Peyer's patch (tissue), 4 donors: Measurements from ENCODE around the gene ALKBH2. TPM values are rescaled to one million over a fixed set of nuclear protein-coding genes. Genes with fewer than 3 reads are reported as not detected.
A peak's percentile ranks its signal among the peaks of the same experiment; 100 is the strongest.

Experiments used
- DNase-seq, 3 donors: peaks; one replicate each; pipeline ENCODE4 v3.0.0-alpha.2; 2017 to 2019
- H3K27ac ChIP-seq, 4 donors: fragments of 200-600 bp; sonication (generic); one replicate each; pipeline ENCODE4 v1.5.1; 2016 to 2019
- H3K27me3 ChIP-seq, 2 donors: fragments of 200-600 bp; sonication (generic); one replicate each; pipeline ENCODE4 v1.5.1; 2019
- H3K36me3 ChIP-seq, 3 donors: fragments of 200-600 bp; sonication (generic); one replicate each; pipeline ENCODE4 v1.5.1; 2016 to 2019
- H3K4me1 ChIP-seq, 4 donors: fragments of 200-600 bp; sonication (generic); one replicate each; pipeline ENCODE4 v1.5.1; 2016 to 2019
- H3K4me3 ChIP-seq, 4 donors: fragments of 200-600 bp; sonication (generic); 1 replicate in 3 of 4; 2 replicates in 1 of 4; pipeline ENCODE4 v1.5.1; 2016 to 2019; ENCODE audit warnings: mild to moderate bottlenecking in 1 of 4
- H3K9me3 ChIP-seq, 4 donors: fragments of 200-600 bp; sonication (generic); one replicate each; pipeline ENCODE4 v1.5.1; 2016 to 2019; ENCODE audit warnings: mild to moderate bottlenecking in 1 of 4
- CTCF ChIP-seq, 6 experiments: fragments of 450-650 bp in 4 of 6; fragments of 200-600 bp in 2 of 6; sonication (generic) in 1 of 6; IDR thresholded peaks; one replicate each; pipeline ENCODE4 v1.5.1; 2017 to 2019; ENCODE audit warnings: antibody characterized with exemption in 6 of 6, mild to moderate bottlenecking in 3 of 6, moderate library complexity in 1 of 6
- POLR2A ChIP-seq, 2 donors: fragments of 450-650 bp; IDR thresholded peaks; one replicate each; pipeline ENCODE4 v1.5.1; 2017; ENCODE audit warnings: antibody characterized with exemption in 2 of 2, mild to moderate bottlenecking in 2 of 2, moderate library complexity in 2 of 2
- total RNA-seq, 4 donors: library from RNA; depleted of rRNA; stranded (reverse); fragments of >200 nt; gene quantifications; one replicate each; pipeline ENCODE4 v1.1.0, GENCODE V29; 2016

Gene ALKBH2
- total RNA-seq, 4 donors from 2014 or later, result 5.2 to 26.4 (median 7.3) TPM

DNA sequence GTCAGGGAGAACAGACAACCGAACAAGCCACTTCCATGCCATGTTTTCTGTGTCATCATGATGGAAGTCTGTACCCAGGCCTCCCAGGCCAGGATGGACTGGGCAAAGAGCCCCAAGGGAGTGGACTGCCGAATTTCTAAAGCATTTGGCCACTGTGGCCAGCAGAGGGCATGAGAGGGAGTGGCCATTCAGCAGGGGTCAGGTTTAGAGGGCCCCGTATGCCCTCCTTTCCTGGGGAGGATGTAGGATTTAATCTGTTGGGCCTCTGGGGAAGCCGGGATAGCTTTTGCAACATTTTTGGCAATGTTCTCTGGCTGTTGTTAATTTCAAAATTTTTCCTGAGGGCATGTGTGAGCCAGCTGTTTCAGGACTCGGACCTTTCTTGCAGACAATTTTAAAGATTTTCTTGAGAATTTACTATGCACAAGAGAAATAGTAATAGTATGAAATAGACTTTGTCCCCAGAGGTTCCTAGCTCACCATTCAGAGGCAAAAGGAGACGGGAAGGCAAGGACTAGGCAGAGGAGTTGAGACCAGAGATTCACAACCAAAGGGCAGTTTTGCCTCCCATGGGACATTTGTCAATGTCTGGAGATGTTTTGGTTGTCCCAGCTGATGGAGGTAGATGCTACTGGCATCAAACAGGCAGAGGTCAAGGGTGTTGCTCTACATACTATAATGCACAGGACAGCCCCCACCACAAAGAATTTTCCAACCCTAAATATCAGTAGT lies 41.1 kb upstream of the ALKBH2 start:
- H3K4me3 ChIP-seq, result no peak overlapping the region
- H3K27ac ChIP-seq, result no peak overlapping the region
- H3K4me1 ChIP-seq, result no peaks in the 10 kb centered on the region
- peaks cover 0 to 4% (median 0%) of the 10 kb centered on the region in 4 donors for H3K9me3 ChIP-seq
- no peaks in the 10 kb centered on the region for H3K27me3 ChIP-seq
- no peaks in the 10 kb centered on the region for H3K36me3 ChIP-seq
- peak in 1 of 3 donors; percentile 50 for DNase-seq
- TF ChIP-seq POLR2A (IDR thresholded peaks at IDR 0.05) (no peak), CTCF (IDR thresholded peaks at IDR 0.05) (peak in 4 of 6 experiments; percentile 29 to 42 (median 33))

DNA sequence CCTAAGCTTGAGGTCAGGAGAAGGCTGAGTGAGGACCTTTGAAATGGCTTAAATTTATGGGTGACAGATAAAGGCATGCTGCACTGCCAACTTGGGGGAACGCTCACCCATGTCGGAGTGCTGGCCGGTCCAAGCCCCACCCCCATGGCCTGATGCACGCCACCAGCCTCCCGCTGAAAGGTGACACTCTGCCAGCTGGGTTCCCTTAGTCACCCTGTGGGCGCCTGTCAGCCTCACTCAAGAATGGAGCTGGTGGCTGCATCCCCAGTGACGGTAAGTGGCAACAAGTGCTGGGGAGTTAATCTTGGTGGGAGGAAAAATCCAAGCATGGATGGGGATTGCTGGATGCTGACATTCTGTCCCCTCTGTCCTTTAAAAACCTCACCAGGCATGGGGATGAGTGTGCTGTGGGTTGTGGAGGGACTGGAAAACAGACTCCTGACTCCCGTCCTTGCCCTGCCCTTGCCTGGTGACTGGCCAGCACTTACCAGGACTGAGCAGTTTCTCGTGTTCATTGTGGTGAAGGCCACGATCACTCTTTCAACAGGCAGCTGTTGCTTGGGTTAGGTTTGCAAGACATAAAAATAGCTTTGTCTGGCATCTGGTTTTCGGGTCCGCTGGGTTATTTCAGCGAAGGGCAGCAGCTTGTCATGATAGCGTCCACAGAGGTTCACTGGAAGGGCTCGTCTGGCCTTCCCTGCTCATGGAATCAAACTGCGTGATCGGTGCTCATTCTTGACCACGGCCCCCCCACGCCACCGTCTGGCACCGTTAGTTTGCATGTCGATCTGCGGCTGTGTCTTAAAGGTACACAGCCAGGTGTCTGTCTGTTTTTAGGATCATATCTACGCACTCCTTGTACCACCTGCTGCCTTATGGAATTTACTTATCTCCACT lies 38.1 kb upstream of the ALKBH2 start:
- Histone ChIP-seq H3K27ac (peak overlapping the region in 2 of 4 donors; percentile 30 to 40), H3K36me3 (peaks cover 0 to 4% (median 0%) of the 10 kb centered on the region in 3 donors), H3K9me3 (peaks cover 0 to 4% (median 0%) of the 10 kb centered on the region in 4 donors), H3K4me1 (no peaks in the 10 kb centered on the region), H3K27me3 (no peaks in the 10 kb centered on the region), H3K4me3 (peak overlapping the region in 1 of 4 donors; percentile 10)
- DNase-seq, result no peak
- TF ChIP-seq POLR2A (IDR thresholded peaks at IDR 0.05), result no peak
- no peak for TF ChIP-seq CTCF (IDR thresholded peaks at IDR 0.05)

DNA sequence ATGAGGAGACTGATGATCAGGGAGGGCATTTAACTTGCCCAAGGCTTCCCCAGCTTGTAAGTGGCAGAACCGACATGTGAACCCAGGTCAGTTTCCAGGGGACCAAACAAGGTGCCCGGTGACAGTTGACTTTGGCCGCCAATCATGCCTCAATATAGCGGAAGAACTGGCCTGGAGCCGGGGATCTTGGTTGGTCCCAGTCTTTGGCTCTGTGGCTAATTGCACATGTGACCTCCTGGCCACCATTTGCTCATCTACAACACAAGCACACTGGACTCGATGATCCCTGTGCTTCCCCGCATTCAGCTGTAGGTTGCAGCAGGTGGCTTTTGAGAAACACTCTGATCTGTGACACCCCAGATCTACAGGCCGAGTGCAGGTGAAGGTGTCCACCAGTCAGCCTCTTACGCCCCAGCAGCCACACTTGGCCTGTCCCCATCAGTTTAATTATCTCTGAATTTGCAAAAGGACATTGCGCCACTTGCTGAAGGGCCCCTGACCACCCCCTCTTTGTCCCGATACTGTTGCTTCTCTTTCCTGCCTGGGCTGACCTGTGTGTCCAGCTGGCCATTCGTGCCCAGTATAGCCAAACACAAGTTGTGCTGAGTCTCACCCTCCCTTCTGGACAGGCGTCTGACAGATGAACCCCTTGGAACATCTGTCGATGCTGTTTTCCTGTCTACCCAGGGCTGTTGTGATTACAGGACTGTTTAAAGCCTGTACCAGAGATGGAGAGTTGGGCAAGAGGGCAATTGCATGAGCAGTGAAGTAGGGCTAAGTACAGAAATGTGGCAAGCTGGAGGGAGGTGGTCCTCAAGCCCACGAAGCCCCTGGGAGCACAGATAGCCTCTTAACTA lies 37.3 kb upstream of the ALKBH2 start:
- H3K27ac ChIP-seq, result no peak overlapping the region
- H3K4me3 ChIP-seq, result peak overlapping the region in 1 of 4 donors; percentile 10
- H3K4me1 ChIP-seq, result no peaks in the 10 kb centered on the region
- H3K27me3 ChIP-seq, result no peaks in the 10 kb centered on the region
- H3K36me3 ChIP-seq, result peaks cover 0 to 4% (median 0%) of the 10 kb centered on the region in 3 donors
- no peak for TF ChIP-seq CTCF (IDR thresholded peaks at IDR 0.05)
- no peak for DNase-seq
- H3K9me3 ChIP-seq, result no peaks in the 10 kb centered on the region

DNA sequence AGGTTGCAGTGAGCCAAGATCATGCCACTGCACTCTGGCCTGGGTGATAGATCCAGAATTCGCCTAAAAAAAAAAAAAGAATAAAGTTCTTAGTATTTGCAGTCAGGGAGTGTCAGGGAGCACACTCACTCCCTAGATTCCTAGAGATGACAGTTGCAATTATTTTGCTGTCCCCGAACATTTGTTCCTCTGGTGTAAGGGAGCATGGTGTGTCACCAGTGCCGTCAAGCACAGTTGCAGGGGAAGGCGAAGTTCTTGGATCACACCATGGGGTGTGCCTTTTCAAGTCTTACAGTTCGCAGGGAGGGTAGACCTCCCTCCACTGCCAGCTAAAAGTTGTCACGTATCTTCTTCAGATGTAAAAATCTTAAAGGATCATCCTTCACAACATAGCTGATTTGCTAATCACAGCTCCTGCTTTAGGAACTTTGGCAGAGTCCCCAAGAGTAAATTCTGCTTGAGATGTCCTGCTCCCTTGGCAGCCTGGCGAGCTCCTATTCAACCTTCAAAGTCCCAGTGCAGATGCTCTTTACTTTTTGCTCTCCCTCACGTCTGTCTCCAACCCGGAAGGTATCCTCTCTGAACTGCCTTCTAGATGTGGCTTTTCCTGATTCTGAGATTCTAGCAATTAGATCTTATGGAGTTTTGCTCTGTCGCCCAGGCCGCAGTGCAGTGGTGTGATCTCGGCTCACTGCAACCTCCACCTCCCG lies 34.4 kb upstream of the ALKBH2 start:
- Histone ChIP-seq H3K9me3 (no peaks in the 10 kb centered on the region), H3K4me3 (no peak overlapping the region), H3K4me1 (no peaks in the 10 kb centered on the region), H3K36me3 (peaks cover 0 to 4% (median 0%) of the 10 kb centered on the region in 3 donors), H3K27ac (no peak overlapping the region), H3K27me3 (no peaks in the 10 kb centered on the region)
- TF ChIP-seq POLR2A (IDR thresholded peaks at IDR 0.05) (no peak), CTCF (IDR thresholded peaks at IDR 0.05) (no peak)
- DNase-seq, result peak in 1 of 3 donors; percentile 12
